GM12875 (cell line): ENCODE measurements around the gene OTOS.
A peak's percentile ranks its signal among the peaks of the same experiment; 100 is the strongest.

Source experiments
- H3K4me3 ChIP-seq: one replicate; pipeline ENCODE4 v1.5.1; 2011; ENCODE audit warnings: low read depth, low read length, control low read depth
- CTCF ChIP-seq: IDR thresholded peaks from 2 replicates; pipeline ENCODE4 v1.5.1; 2011; ENCODE audit warnings: low read depth, mild to moderate bottlenecking, control low read depth, inconsistent platforms, low read length, moderate library complexity, borderline replicate concordance; ENCODE audit not compliant: insufficient read depth

OTOS gene

GRCh38 chr2:240153418-240153817 lies 13.0 kb upstream of the OTOS start:
- H3K4me3 ChIP-seq, result no peak overlapping the region
- no peak for TF ChIP-seq CTCF

- no peak for TF ChIP-seq CTCF
- H3K4me3 ChIP-seq, result no peak overlapping the region
Observed at GRCh38 chr2:240151477-240152031, 11.1 kb upstream of the OTOS start.

- H3K4me3 ChIP-seq, result no peak overlapping the region
- TF ChIP-seq CTCF, result peak; percentile 93
Observed at GRCh38 chr2:240149943-240150784, 9.7 kb upstream of the OTOS start.

GRCh38 chr2:240147911-240148587 lies 7.6 kb upstream of the OTOS start:
- TF ChIP-seq CTCF, result no peak

GRCh38 chr2:240147382-240147781 lies 6.9 kb upstream of the OTOS start:
- TF ChIP-seq CTCF, result no peak
- no peak overlapping the region for H3K4me3 ChIP-seq

More at GRCh38 chr2:240147911-240148587, 7.6 kb upstream of the OTOS start:
- no peak overlapping the region for H3K4me3 ChIP-seq

GRCh38 chr2:240146627-240147278 lies 6.3 kb upstream of the OTOS start:
- TF ChIP-seq CTCF, result no peak

GRCh38 chr2:240146141-240146561 lies 5.7 kb upstream of the OTOS start:
- H3K4me3 ChIP-seq, result no peak overlapping the region
- TF ChIP-seq CTCF, result no peak

More at GRCh38 chr2:240146627-240147278, 6.3 kb upstream of the OTOS start:
- H3K4me3 ChIP-seq, result no peak overlapping the region
